Thyroid gland (tissue), 4 donors: ENCODE measurements around the gene OPRM1. TPM values are rescaled to one million over a fixed set of nuclear protein-coding genes. Genes with fewer than 3 reads are reported as not detected.

Source experiments
- DNase-seq, 2 donors: peaks; one replicate each; pipeline ENCODE4 v3.0.0-alpha.2; 2019
- H3K27ac ChIP-seq, 3 donors: fragments of 200-600 bp; sonication (generic); 1 replicate in 2 of 3; 2 replicates in 1 of 3; pipeline ENCODE4 v1.5.1; 2016 to 2019; ENCODE audit warnings: mild to moderate bottlenecking in 1 of 3, moderate library complexity in 1 of 3
- H3K27me3 ChIP-seq: fragments of 200-600 bp; sonication (generic); one replicate; pipeline ENCODE4 v1.5.1; 2019
- H3K36me3 ChIP-seq, 2 donors: fragments of 200-600 bp; sonication (generic); one replicate each; pipeline ENCODE4 v1.5.1; 2016 to 2019
- H3K4me1 ChIP-seq, 2 donors: fragments of 200-600 bp; sonication (generic); one replicate each; pipeline ENCODE4 v1.5.1; 2017 to 2019
- H3K4me3 ChIP-seq, 3 donors: fragments of 200-600 bp; sonication (generic); replicated peaks in 1 of 3; 1 replicate in 2 of 3; 2 replicates in 1 of 3; pipeline ENCODE4 v1.5.1; 2016; ENCODE audit warnings: mild to moderate bottlenecking in 1 of 3
- H3K9me3 ChIP-seq: fragments of 200-600 bp; sonication (generic); one replicate; pipeline ENCODE4 v1.5.1; 2017
- CTCF ChIP-seq, 6 experiments: fragments of 200-600 bp in 3 of 6; fragments of 450-650 bp in 3 of 6; sonication (generic) in 3 of 6; IDR thresholded peaks; one replicate each; pipeline ENCODE4 v1.5.1; 2016 to 2019; ENCODE audit warnings: antibody characterized with exemption in 6 of 6, mild to moderate bottlenecking in 2 of 6, inconsistent platforms in 1 of 6, moderate library complexity in 1 of 6
- POLR2A ChIP-seq, 2 donors: fragments of 450-650 bp; IDR thresholded peaks; one replicate each; pipeline ENCODE4 v1.6.1; 2017; ENCODE audit warnings: antibody characterized with exemption in 2 of 2, mild to moderate bottlenecking in 2 of 2, moderate library complexity in 1 of 2
- WGBS, 2 donors: methylation state at CpG; one replicate each; pipeline ENCODE4 v1.1.5; 2017; 5-methylcytosine and 5-hydroxymethylcytosine counted together
- intact Hi-C: fragments of 100-400 bp; cut with DNase I; formaldehyde crosslinking; loops from one replicate; pipeline ENCODE4 v1.15.1; 2023
- total RNA-seq, 4 donors: library from RNA; depleted of rRNA; stranded (reverse); fragments of >200 nt; gene quantifications; one replicate each; pipeline ENCODE4 v1.2.3, GENCODE V29; 2016

OPRM1 gene
- total RNA-seq, 4 donors from 2014 or later = not detected

GRCh38 chr6:154058963-154059680, 20.1 kb downstream of the OPRM1 start:
- H3K27me3 ChIP-seq = no peaks in the 10 kb centered on the region
- H3K36me3 ChIP-seq = no peaks in the 10 kb centered on the region
- DNase-seq = no peak
- 68 to 84% methylated on average over 4 of the region's 4 CpGs for WGBS, 2 donors
- H3K27ac ChIP-seq = no peak overlapping the region
- peaks cover 0 to 3% of the 10 kb centered on the region in 2 donors for H3K4me1 ChIP-seq
- intact Hi-C loops = no loop called here
- H3K9me3 ChIP-seq = no peaks in the 10 kb centered on the region
- no peak overlapping the region for H3K4me3 ChIP-seq
- TF ChIP-seq CTCF (IDR thresholded peaks at IDR 0.05) (no peak), POLR2A (IDR thresholded peaks at IDR 0.05) (no peak)

- H3K36me3 ChIP-seq = no peaks in the 10 kb centered on the region
- no peaks in the 10 kb centered on the region for H3K9me3 ChIP-seq
- DNase-seq = peak; percentile 72 to 79
- H3K27ac ChIP-seq = peak overlapping the region in 1 of 3 donors; percentile 46
- H3K27me3 ChIP-seq = no peaks in the 10 kb centered on the region
- no peak overlapping the region for H3K4me3 ChIP-seq
- TF ChIP-seq CTCF (IDR thresholded peaks at IDR 0.05) (no peak), POLR2A (IDR thresholded peaks at IDR 0.05) (no peak)
- intact Hi-C loops = no loop called here
- peaks cover 0 to 3% of the 10 kb centered on the region in 2 donors for H3K4me1 ChIP-seq
- 28 to 33% methylated on average over 3 of the region's 3 CpGs for WGBS, 2 donors
These were observed 21.0 kb downstream of the OPRM1 start for GRCh38 chr6:154060076-154060475.

GRCh38 chr6:154070041-154070440, 31.0 kb downstream of the OPRM1 start:
- H3K27ac ChIP-seq = no peak overlapping the region
- no peaks in the 10 kb centered on the region for H3K4me1 ChIP-seq
- intact Hi-C loops = no loop called here
- no peaks in the 10 kb centered on the region for H3K9me3 ChIP-seq
- TF ChIP-seq CTCF (IDR thresholded peaks at IDR 0.05) (no peak), POLR2A (IDR thresholded peaks at IDR 0.05) (no peak)
- no peak for DNase-seq
- WGBS, 2 donors = 72 to 73% methylated on average over 2 of the region's 2 CpGs
- H3K4me3 ChIP-seq = no peak overlapping the region
- no peaks in the 10 kb centered on the region for H3K27me3 ChIP-seq
- H3K36me3 ChIP-seq = no peaks in the 10 kb centered on the region

- intact Hi-C loops = no loop called here
- H3K9me3 ChIP-seq = no peaks in the 10 kb centered on the region
- WGBS, 2 donors = 71 to 78% methylated on average over 1 of the region's 1 CpG
- no peak overlapping the region for H3K4me3 ChIP-seq
- H3K4me1 ChIP-seq = no peaks in the 10 kb centered on the region
- no peaks in the 10 kb centered on the region for H3K36me3 ChIP-seq
- no peak overlapping the region for H3K27ac ChIP-seq
- TF ChIP-seq CTCF (IDR thresholded peaks at IDR 0.05) = no peak
- no peak for TF ChIP-seq POLR2A (IDR thresholded peaks at IDR 0.05)
- no peak for DNase-seq
- H3K27me3 ChIP-seq = no peaks in the 10 kb centered on the region
These were observed 31.6 kb downstream of the OPRM1 start for GRCh38 chr6:154070657-154071056.

- Histone ChIP-seq H3K4me1 (no peaks in the 10 kb centered on the region), H3K4me3 (no peak overlapping the region), H3K9me3 (no peaks in the 10 kb centered on the region), H3K27ac (no peak overlapping the region), H3K36me3 (no peaks in the 10 kb centered on the region), H3K27me3 (no peaks in the 10 kb centered on the region)
- TF ChIP-seq CTCF (IDR thresholded peaks at IDR 0.05) (no peak), POLR2A (IDR thresholded peaks at IDR 0.05) (no peak)
- no peak for DNase-seq
- intact Hi-C loops = no loop called here
- WGBS, 2 donors = 63 to 84% methylated on average over 1 of the region's 1 CpG
These were observed 32.2 kb downstream of the OPRM1 start for GRCh38 chr6:154071236-154071635.
